DMS 273 (cell line): Measurements from ENCODE around the gene BBOF1.
"Not testable (repeated sequence)": the region's sequence is repeated elsewhere in the genome, so short reads cannot be mapped to it uniquely, and the experiment has no call there.

Experiments
- DNase-seq: peaks from one replicate; lab custom pipeline; 2025; ENCODE audit not compliant: unreplicated experiment; lab: John Stamatoyannopoulos, UW

Gene BBOF1

DNA sequence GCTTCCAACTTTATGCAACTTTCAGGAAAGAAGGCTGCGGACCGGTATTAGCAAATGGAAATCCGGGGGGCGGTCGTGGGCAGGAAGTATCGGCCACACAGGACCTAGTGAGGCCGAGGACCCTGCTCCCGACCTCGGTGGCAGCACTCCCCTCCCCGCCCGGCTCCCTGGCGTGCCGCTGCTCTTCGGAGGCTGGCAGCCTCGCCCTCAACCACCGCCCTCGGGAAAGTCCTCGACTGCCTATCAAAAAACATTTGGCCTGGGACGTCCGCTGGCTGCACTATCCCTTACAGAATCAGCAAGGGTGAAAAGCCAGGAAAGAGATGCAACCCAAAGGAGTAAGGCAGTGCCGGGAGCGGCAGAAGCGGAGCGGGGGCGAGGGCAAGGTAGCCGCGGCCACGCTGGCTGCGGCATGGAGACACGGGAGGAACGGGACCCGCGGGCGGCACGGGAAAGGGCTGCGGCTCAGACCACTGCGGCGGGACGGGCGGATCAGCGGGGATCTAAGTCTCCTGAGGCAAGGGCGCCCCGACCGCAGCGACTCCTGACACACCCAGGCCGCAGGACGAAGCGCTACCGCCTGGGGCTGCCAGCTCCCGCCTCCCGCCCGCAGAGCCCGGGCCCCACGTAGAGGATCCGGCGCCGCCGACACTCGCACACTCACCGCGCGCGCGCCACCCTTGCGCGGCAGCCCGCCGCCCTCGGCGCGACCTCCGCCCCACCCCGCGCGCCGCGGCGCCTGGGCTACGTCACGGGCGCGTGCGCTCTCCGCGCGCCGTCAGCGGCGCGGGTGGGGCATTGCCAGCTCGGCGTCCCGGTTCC lies at the start of gene BBOF1, which contains the start of gene ENTPD5:
Gene BBOF1 (plus strand): TSS at position 764 of the 822 bp plus-strand sequence. CDS start 130 bp downstream, outside the sequence.
Gene ENTPD5 (minus strand): TSS at position 703 of the 822 bp plus-strand sequence. CDS start 31,186 bp downstream, outside the sequence.
- DNase-seq: peak; percentile 96

GRCh38 chr14:73973497-73973896 lies 45.7 kb upstream of the BBOF1 start:
- peak; percentile 26 for DNase-seq

GRCh38 chr14:73976125-73976524 lies 43.0 kb upstream of the BBOF1 start:
- DNase-seq: no peak

GRCh38 chr14:73977896-73978295 lies 41.3 kb upstream of the BBOF1 start:
- DNase-seq: no peak

GRCh38 chr14:73988065-73988464 lies 31.1 kb upstream of the BBOF1 start:
- no peak for DNase-seq

- DNase-seq: not testable (repeated sequence)
Observed at GRCh38 chr14:73988656-73989055, 30.5 kb upstream of the BBOF1 start.

DNA sequence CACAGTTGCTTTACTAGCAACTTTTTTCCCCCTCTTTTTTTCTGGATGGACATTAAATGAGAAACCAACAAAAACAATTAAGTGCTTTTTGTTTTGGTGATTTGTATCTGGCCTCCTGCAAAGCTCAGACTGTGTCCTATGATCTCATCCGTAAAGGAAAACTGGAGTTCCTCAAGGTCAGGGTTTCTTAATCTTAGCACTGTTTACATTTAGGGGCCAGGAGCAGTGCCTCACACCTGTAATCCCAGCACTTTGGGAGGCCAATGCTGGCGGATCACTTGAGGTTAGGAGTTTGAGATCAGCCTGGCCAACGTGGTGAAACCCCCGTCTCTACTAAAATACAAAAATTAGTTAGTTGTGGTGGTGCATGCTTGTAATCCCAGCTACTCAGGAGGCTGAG lies 28.1 kb upstream of the BBOF1 start:
- DNase-seq: no peak

- DNase-seq: not testable (repeated sequence)
Observed at GRCh38 chr14:73994926-73995325, 24.2 kb upstream of the BBOF1 start.

GRCh38 chr14:73995977-73996378 lies 23.2 kb upstream of the BBOF1 start:
- DNase-seq: no peak

- DNase-seq: no peak
Observed at GRCh38 chr14:73996731-73997107, 22.4 kb upstream of the BBOF1 start.

- no peak for DNase-seq
Observed at GRCh38 chr14:73997108-73997943, 21.8 kb upstream of the BBOF1 start.

- no peak for DNase-seq
Observed at GRCh38 chr14:73997944-73998447, 21.2 kb upstream of the BBOF1 start.

GRCh38 chr14:73998726-73999125 lies 20.4 kb upstream of the BBOF1 start:
- DNase-seq: no peak

- DNase-seq: not testable (repeated sequence)
Observed at GRCh38 chr14:74005664-74006063, 13.5 kb upstream of the BBOF1 start.

- DNase-seq: no peak
Observed at GRCh38 chr14:74008843-74009499, 10.2 kb upstream of the BBOF1 start.

- no peak for DNase-seq
Observed at GRCh38 chr14:74014299-74014698, 4.8 kb upstream of the BBOF1 start.

GRCh38 chr14:74015176-74015575 lies 4.0 kb upstream of the BBOF1 start:
- no peak for DNase-seq

DNA sequence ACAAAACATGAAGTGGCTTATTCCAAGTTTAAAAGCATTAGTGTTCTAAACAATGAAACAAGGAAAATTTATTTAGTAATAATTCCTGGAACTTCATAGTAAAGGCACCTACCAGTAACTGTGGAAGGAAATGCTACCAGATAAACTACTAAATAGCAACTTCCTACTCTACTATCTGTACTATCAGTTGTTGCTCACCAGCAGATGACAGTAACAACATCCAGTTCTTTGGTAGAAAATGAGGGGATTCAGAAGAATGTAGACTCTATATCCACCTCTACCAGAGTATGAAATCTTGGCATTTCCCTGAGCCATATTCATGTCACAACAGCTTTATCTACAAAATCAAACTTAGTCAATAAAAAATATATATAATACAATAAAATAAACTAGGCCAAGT lies 3.2 kb upstream of the BBOF1 start:
- no peak for DNase-seq

- DNase-seq: no peak
Observed at GRCh38 chr14:74018174-74018585, 969 bp upstream of the BBOF1 start.

DNA sequence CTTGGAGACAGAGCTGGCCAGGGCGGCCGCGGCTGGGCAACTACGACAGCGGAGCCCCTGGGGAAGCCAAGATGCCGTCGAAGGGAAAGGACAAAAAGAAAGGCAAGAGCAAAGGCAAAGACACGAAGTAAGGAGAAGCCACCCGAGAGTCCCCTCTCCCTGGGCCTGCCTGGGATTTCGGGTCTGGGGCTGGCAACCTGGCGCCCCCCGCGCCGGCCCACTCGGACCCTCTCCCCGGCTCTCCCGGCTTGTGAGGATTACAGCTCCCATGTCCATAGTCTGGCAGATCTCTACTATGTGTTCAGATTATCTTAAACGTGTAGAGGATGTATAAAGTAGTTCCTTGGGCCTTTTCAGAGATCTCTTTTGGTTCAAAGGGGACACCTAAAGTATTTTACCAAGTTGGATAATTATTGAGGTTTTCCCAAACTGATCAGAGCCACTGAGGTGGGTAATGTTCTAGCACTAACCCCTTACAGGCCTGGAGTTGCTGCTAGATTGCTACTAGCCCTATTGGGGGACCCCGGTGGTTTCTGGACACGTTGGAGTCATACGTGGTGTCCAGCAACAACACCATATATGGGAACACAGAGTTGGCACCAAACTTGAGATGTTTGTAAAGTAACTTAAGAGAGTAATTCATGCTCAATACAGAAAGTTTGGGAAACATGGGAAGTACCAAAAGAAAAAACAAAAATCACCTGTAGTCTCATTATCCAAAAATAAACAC lies 424 bp downstream of the BBOF1 start:
- DNase-seq: peak; percentile 36
